ENCODE results near the gene SPATA6.

DNA sequence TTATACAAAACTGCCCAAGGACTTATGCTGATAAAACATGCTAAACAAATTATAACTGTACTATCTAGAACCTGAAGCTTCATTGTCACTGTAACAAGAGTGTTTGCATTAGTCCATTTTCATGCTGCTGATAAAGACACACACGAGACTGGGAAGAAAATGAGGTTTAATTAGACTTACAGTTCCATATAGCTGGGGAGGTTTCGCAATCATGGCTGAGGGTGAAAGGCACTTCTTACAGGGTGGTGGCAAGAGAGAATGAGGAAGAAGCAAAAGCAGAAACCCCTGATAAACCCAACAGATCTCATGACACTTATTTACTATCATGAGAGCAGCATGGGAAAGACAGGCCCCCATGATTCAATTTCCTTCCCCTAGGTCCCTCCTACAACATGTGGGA lies 100.4 kb downstream of the SPATA6 start:
- no peak for TF ChIP-seq CTCF (IDR thresholded peaks at IDR 0.05; ENCODE audit: poor library complexity)
- TF ChIP-seq EZH2phosphoT487 (IDR thresholded peaks at IDR 0.05; ENCODE audit: low read depth, severe bottlenecking, unreplicated experiment), result no peak
